HPDE6-E6E7 (cell line): Measurements from ENCODE around the gene DACH1.
"Not testable (repeated sequence)": the region's sequence is repeated elsewhere in the genome, so short reads cannot be mapped to it uniquely, and the experiment has no call there.

Source experiments
- DNase-seq: peaks from one replicate; pipeline ENCODE4 v3.0.0; 2011; ENCODE audit warnings: missing footprints; ENCODE audit errors: extremely low spot score

The DACH1 gene

GRCh38 chr13:71867131-71867814 lies at the start of gene DACH1:
DACH1 (minus strand) TSS chr13:71867204.
- no peak for DNase-seq

DNA sequence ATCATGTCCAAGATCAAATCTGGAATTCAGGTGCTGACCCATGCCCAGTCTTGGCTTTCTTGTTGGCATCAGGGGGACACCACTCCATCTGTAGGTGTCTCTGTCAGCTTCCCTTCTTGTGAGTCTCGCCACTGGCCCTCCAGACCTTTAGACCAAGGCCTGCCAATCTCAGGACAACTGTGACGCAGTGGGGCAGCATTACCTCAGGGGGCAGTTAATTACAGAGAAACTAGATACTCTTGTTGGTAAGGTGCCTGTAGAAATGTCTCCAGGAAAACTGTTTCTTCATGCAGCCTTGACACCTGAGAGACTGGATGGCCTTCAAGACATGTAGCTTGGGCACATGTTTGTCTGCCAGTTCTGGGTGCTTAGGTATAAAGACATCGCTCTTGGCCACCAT lies 46.7 kb upstream of the DACH1 start:
- DNase-seq, result no peak

DNA sequence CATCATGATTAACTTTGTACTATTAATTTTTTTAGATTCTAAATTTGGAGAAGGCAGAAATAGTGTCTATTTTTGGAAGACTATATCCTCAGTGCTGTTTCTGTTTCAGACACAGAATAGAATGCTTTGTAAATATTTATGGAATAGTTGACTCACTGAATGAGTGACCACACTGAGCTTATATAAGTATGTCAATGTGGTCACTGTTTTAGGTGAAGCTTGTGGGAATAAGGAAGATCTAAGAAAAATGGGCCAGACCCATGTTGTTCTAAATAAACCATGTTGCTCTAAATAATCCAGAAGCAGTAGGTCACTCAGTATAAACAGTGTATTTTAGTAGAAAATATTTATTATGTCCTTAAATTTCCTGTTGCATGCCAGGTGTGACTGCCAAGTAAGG lies 45.5 kb upstream of the DACH1 start:
- DNase-seq, result no peak

DNA sequence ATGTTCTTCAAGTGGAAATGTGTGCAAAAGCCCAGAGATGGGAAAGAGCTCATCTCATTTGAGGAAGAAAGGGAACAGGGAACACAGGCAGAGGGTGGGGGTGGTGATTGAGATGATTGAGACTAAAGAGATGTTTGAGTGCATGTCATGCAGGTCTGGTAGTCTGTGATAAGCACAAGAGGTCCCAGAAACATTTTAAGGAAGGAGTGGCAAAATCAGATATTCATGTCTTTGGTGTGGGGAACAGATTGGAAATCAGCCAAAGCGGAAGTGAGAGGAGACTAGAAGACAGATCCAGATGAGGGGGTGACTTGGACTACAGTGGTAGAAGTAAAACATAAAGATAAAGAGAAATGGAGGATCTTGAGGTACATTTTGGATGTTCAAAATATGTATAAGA lies 39.4 kb upstream of the DACH1 start:
- DNase-seq, result no peak

DNA sequence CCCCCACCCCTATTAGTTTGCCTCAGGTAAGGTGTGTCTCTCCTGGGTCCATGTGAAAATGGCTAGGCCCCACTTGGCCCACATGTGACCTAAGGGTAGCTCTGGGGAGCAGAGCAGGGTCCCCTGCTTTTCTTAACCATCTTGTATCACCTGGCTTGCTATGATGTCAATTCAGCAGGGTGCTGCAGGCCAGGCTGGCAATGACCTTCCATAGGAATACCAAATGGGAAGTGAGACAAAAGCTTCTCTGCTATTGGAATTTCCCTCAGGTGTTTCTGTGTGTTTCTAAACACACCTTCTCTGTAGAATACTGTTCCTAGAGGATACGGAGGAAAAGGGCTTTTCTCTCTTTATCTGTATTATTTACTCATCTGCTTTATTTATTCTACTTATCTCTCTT lies 35.7 kb upstream of the DACH1 start:
- DNase-seq, result no peak

DNA sequence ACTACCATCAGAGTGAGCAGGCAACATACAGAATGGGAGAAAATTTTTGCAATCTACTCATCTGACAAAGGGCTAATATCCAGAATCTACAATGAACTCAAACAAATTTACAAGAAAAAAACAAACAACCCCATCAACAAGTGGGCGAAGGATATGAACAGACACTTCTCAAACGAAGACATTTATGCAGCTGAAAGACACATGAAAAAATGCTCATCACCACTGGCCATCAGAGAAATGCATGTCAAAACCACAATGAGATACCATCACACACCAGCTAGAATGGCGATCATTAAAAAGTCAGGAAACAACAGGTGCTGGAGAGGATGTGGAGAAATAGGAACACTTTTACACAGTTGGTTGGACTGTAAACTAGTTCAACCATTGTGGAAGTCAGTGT lies 26.5 kb upstream of the DACH1 start:
- not testable (repeated sequence) for DNase-seq

DNA sequence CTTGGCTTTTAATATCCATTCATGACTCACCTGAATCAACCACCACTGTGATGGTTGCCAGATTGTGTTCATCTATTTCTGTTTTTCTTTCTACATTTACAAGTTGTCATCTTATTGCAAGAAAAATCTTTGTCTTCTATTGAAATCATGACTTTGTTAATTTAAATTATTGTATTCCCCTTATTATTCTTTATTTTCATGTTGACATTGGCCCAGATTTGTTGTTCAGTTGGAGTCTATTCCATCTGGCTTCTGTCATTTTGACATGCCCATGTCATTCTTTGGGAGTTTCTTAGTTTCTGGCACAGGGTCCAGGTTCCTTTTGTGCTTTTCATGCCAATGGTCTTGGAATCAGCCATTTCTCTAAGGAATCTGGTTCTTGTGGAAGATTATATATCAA lies 19.9 kb upstream of the DACH1 start:
- DNase-seq, result no peak

GRCh38 chr13:71882120-71882519 lies 15.1 kb upstream of the DACH1 start:
- no peak for DNase-seq

DNA sequence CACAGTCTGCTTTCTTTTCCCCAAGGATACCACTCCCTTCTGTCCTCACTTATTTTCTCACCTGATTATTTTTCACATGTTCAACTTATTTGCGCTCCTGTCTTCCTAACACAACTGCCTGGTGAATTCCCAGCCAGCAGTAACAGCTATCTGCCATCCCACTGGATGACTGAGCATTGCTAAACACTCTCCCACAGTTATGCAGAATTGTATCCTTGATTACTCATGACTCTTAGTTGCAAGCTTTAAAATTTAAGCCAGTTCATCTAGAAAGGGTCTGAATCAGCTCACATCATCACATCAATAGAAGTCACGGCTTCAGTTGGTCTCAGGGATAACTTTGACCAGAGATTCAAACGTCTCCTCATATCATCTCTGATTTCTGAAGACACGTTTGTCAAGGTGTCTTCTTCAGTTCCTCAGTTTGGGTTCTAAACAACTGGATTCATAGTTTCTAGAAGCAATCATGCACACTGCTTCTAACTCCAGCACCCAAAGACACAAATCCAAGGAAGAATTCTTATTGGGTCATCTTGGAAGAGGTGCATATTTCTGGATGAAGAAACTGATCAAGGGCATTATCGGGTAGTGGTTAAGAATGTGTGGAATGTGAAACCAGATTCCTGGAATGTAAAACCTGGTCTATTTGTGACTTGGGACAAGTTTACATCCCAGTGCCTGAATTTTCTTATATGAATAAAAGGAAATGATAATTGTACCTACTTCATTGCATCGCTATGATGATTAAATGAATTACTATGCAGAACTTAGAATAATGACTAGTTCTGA lies 13.9 kb upstream of the DACH1 start:
- no peak for DNase-seq

GRCh38 chr13:71879808-71880344 lies 12.9 kb upstream of the DACH1 start:
- DNase-seq, result no peak

DNA sequence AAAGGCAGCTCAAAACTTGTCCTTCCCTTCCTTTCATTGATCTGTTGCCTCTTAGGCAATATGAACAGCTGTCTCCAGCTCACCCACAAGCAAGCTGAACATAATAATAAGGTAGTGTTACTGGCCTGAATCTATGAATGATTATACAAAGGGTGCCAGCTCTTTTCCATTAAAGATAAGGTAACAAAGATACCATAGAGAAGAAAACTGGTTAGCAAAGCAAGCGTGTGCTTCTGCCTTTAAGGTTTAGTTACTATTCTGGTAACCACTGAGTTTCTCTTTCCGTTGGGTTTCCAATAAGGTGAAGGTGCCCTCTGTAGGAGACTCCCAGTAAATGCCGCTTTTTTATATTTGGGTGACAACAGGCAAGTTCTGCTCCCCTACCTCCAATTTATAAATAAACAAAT lies 12.1 kb upstream of the DACH1 start:
- DNase-seq, result no peak

DNA sequence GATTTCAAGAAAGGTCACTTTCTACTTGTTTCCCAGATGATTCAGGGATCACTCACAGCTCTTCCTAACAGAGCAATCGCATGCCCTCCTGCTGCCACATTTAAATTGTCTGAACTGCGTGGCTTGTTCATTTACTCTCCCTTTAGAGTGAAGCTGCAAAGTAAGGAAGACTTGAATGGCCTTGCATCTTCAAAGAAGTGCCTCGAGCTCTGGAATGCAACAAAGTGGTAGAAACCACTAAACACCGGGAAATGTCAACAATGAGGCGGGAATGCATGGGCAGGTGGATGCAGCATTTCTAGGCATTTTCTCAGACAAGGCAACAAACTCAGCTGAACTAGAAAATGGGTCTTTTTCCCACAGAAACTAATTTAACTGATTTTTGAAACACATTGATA lies 10.3 kb upstream of the DACH1 start:
- no peak for DNase-seq

- DNase-seq, result no peak
These were observed 9.7 kb upstream of the DACH1 start for GRCh38 chr13:71876648-71877255.

- DNase-seq, result no peak
These were observed 8.8 kb upstream of the DACH1 start for GRCh38 chr13:71875823-71876222.

GRCh38 chr13:71874458-71874857 lies 7.5 kb upstream of the DACH1 start:
- DNase-seq, result no peak

DNA sequence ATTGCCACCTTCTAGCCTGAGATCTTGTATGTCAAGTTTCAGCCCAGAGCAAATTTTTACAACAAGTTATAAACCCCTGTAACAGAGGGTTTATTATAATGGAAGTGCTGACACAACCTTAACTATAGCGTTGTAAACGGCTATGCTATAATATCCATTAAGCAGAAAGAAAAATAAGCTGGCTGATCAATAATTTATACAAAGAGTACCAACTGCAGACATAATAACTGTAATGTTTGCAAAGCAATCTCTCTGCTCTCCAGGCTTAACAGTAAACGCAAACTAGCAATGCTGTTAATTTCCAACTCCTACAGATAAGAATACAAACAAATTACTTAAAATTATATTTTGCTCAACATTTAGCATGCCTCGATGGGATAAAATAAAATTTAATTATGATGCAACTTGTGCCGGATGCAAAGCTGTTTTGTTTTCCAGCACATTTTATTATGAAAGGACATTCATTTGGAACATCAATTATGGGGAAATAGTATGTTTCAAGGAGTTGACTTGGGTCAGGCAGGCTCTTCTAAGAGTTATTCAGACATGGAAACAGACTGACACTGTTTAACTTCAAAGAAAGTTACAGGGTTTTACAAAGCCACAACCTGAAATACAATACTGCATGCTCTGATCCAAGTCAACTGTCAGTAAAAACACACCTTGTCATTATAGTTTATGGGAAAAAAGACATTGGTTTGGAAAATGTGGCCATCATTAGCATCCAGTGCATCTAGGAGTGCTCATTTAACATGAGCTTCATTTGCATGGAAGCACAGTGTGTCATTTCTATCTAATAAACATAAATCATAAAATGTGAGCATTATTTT lies 6.6 kb upstream of the DACH1 start:
- DNase-seq, result no peak

DNA sequence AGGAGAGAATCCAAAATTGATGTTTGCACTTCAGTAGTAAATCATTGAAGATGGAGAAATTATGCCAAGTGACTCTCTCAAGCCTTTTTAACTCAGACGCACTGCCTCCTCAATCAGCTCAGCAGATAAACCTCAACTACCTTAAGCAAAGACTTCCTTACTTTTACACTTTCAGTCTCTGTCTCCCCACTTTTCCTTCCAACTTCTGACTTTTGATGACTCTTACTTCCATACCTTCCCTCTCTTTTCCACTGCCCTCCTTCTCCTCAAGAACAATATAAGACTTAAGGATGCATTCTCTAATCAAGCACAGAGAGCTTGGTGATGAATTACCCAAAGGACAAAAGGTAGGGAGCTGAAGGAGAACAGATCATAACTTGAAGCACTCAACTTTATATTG lies 4.8 kb upstream of the DACH1 start:
- no peak for DNase-seq

DNA sequence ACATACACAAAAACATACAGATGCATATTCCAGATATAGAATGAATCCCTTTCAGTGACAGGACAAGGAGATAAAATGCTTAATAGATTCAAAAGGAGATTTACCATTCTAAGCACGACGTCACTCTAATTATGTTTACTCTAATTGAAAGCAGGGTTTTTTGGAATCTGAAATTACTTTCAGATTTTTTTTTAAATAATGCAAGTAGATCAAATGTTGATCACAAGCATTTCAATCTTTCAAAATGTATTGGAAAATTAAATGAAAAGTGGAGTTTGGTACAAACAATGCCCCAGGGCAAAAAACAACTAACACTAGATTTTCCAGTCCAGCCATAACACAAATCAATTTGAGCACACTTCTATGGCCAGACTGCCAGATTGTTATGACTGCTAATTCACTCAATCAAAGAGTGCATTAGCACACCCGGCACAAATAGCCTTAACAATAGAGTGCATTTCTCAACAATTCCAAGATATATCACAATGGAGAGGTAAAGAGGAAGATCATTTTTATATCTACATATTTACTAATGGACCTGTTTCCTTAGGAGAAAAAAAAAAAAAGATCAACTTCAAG lies 4.3 kb upstream of the DACH1 start:
- no peak for DNase-seq

GRCh38 chr13:71870100-71870499 lies 3.1 kb upstream of the DACH1 start:
- DNase-seq, result no peak

DNA sequence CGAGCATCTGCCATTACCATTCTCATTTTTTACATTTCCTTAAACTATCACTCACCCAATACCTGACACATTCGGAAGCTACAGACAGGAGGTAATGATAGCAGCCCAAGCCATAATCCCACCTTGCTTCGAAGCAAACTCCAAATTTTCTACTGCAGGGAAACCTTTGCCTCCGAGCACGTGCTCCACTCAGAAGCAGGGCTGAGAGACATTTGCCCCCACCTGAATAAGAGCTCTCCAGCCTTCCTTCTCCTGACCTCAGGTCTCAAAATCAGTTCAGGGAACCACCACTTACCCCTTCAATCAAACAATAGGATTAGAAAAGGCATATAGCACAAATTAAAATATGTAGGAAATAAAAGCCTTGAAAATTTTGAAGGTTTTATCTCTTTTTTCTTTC lies 2.3 kb upstream of the DACH1 start:
- DNase-seq, result no peak

- no peak for DNase-seq
These were observed 471 bp downstream of the DACH1 start for GRCh38 chr13:71866335-71867130.
